Activated B cell treated with CpG ODN at 0.5 μM for 24 hours (primary cell): ENCODE results near the gene SLC22A5. TPM values are rescaled to one million over a fixed set of nuclear protein-coding genes. Genes with fewer than 3 reads are reported as not detected.

ENCODE experiments used
- ATAC-seq: fragments of 200-7000 bp; cut with Tn5 transposase; one replicate; pipeline ENCODE4 v1.10.0; 2021; ENCODE audit warnings: low read depth, mild to moderate bottlenecking, moderate library complexity
- CTCF ChIA-PET: fragments of 350-600 bp; sonication (Branson Sonifier 250); formaldehyde crosslinking; loops from one replicate; lab custom pipeline; 2021; ENCODE audit warnings: antibody characterized with exemption; lab: Charles Lee
- POLR2A ChIA-PET: fragments of 350-600 bp; sonication (Branson Sonifier 250); formaldehyde crosslinking; loops from one replicate; lab custom pipeline; 2021; ENCODE audit warnings: antibody characterized with exemption; lab: Charles Lee
- DNase-seq: peaks from one replicate; pipeline ENCODE4 v3.0.0; 2022
- H3K27ac Mint-ChIP-seq: one replicate; pipeline ENCODE4 v1.8.0; 2020; ENCODE audit warnings: mixed read lengths
- H3K27me3 Mint-ChIP-seq: one replicate; pipeline ENCODE4 v1.8.0; 2021; ENCODE audit warnings: mixed read lengths
- H3K36me3 Mint-ChIP-seq: one replicate; pipeline ENCODE4 v1.8.0; 2021; ENCODE audit warnings: low read depth, mixed read lengths
- H3K4me1 Mint-ChIP-seq: one replicate; pipeline ENCODE4 v1.8.0; 2021; ENCODE audit warnings: mixed read lengths
- H3K4me3 Mint-ChIP-seq: one replicate; pipeline ENCODE4 v1.8.0; 2020; ENCODE audit warnings: mild to moderate bottlenecking, mixed read lengths
- H3K9me3 Mint-ChIP-seq: one replicate; pipeline ENCODE4 v1.8.0; 2020; ENCODE audit warnings: mixed read lengths
- CTCF ChIP-seq: fragments of 200-600 bp; IDR thresholded peaks from one replicate; pipeline ENCODE4 v1.8.0; 2022; ENCODE audit warnings: antibody characterized with exemption, mild to moderate bottlenecking
- intact Hi-C: fragments of 100-400 bp; cut with micrococcal nuclease; formaldehyde crosslinking; loops from one replicate; pipeline ENCODE4 v1.15.1; 2024
- total RNA-seq: library from RNA; stranded (reverse); gene quantifications from 2 replicates; pipeline ENCODE4 v1.2.3, GENCODE V29; 2022

Gene SLC22A5
- total RNA-seq, 1 donor from 2014 or later: 6.6 TPM

- intact Hi-C loops: loop anchor here (1.0 to 10.0 kb wide), 11 partner anchors 26 to 719 kb away; no protein-coding TSS in a partner anchor
- Mint-ChIP-seq H3K9me3 (no peaks in the 10 kb centered on the region), H3K4me3 (no peak overlapping the region), H3K4me1 (peaks cover 21% of the 10 kb centered on the region), H3K27ac (no peak overlapping the region), H3K36me3 (peaks cover 2% of the 10 kb centered on the region), H3K27me3 (no peaks in the 10 kb centered on the region)
- ChIA-PET CTCF (interaction anchor here (0.7 to 9.2 kb wide), 15 partner anchors 10 to 500 kb away, joined by 3 to 253 read pairs (median 5); partner anchors contain the start of gene IRF1), POLR2A (interaction anchor here (1.2 to 4.9 kb wide), 6 partner anchors 24 to 116 kb away, joined by 3 to 34 read pairs (median 18); partner anchors contain the start of gene IRF1)
- TF ChIP-seq CTCF: peak; percentile 29
- DNase-seq (peak; percentile 30), ATAC-seq (peak; percentile 73)
Measured at GRCh38 chr5:132385326-132386105, 16.0 kb downstream of the SLC22A5 start.

- Mint-ChIP-seq H3K4me1 (peaks cover 21% of the 10 kb centered on the region), H3K9me3 (no peaks in the 10 kb centered on the region), H3K27me3 (no peaks in the 10 kb centered on the region), H3K36me3 (peaks cover 2% of the 10 kb centered on the region), H3K27ac (peak overlapping the region; percentile 39), H3K4me3 (no peak overlapping the region)
- intact Hi-C loops: loop anchor here (1.0 to 10.0 kb wide), 6 partner anchors 25 to 718 kb away; no protein-coding TSS in a partner anchor
- TF ChIP-seq CTCF: no peak
- ATAC-seq (peak; percentile 92), DNase-seq (peak; percentile 62)
- ChIA-PET POLR2A (interaction anchor here (0.6 to 4.9 kb wide), 13 partner anchors 22 to 918 kb away, joined by 3 to 34 read pairs (median 3); partner anchors contain the start of genes IRF1 and KIF3A), CTCF (interaction anchor here (0.6 to 9.2 kb wide), 31 partner anchors 8 to 721 kb away, joined by 3 to 253 read pairs (median 4); partner anchors contain the start of genes IRF1, KIF3A and SLC22A5)
Measured at GRCh38 chr5:132386644-132387286, 17.3 kb downstream of the SLC22A5 start.

- ChIA-PET POLR2A (interaction anchor here (3.9 to 4.9 kb wide), 3 partner anchors 103 to 114 kb away, joined by 27 to 34 read pairs (median 29); partner anchors contain the start of gene IRF1), CTCF (interaction anchor here (1.5 to 9.2 kb wide), 7 partner anchors 24 to 432 kb away, joined by 4 to 253 read pairs (median 17); partner anchors contain the start of gene IRF1)
- H3K27me3 Mint-ChIP-seq: no peaks in the 10 kb centered on the region
- TF ChIP-seq CTCF: no peak
- no peaks in the 10 kb centered on the region for H3K36me3 Mint-ChIP-seq
- ATAC-seq (no peak), DNase-seq (no peak)
- H3K27ac Mint-ChIP-seq: no peak overlapping the region
- no peak overlapping the region for H3K4me3 Mint-ChIP-seq
- no peaks in the 10 kb centered on the region for H3K9me3 Mint-ChIP-seq
- H3K4me1 Mint-ChIP-seq: peaks cover 21% of the 10 kb centered on the region
- intact Hi-C loops: loop anchor here (2.0 to 10.0 kb wide), 3 partner anchors 33 to 717 kb away; no protein-coding TSS in a partner anchor
Measured at GRCh38 chr5:132387640-132388117, 18.2 kb downstream of the SLC22A5 start.

GRCh38 chr5:132388244-132389050 lies 18.9 kb downstream of the SLC22A5 start:
- DNase-seq (no peak), ATAC-seq (no peak)
- TF ChIP-seq CTCF: no peak
- Mint-ChIP-seq H3K4me1 (peaks cover 21% of the 10 kb centered on the region), H3K4me3 (no peak overlapping the region), H3K9me3 (no peaks in the 10 kb centered on the region), H3K27me3 (no peaks in the 10 kb centered on the region), H3K36me3 (no peaks in the 10 kb centered on the region), H3K27ac (no peak overlapping the region)
- CTCF ChIA-PET: interaction anchor here (1.3 to 9.2 kb wide), 6 partner anchors 23 to 431 kb away, joined by 3 to 253 read pairs (median 14); no protein-coding TSS in a partner anchor
- POLR2A ChIA-PET: interaction anchor here (3.9 to 4.9 kb wide), 3 partner anchors 102 to 113 kb away, joined by 27 to 34 read pairs (median 29); partner anchors contain the start of gene IRF1
- intact Hi-C loops: loop anchor here (5.0 to 10.0 kb wide), 2 partner anchors 184 to 716 kb away; no protein-coding TSS in a partner anchor
